ENCODE data around the gene SRC.

- TF ChIP-seq POLR2A (IDR thresholded peaks at IDR 0.05) (no peak), CTCF (IDR thresholded peaks at IDR 0.05) (no peak)
Observed at GRCh38 chr20:37407573-37408002, 61.6 kb downstream of the SRC start.

All from lower leg skin (tissue), 3 donors.